GM19463 (cell line): Measurements from ENCODE around the gene SOBP.
"Not testable (repeated sequence)": the region's sequence is repeated elsewhere in the genome, so short reads cannot be mapped to it uniquely, and the experiment has no call there.

Source experiments
- ATAC-seq: cut with Tn5 transposase; IDR thresholded peaks from one replicate; pipeline ENCODE4 v1.9.1; 2021; ENCODE audit warnings: mild to moderate bottlenecking, moderate library complexity; ENCODE audit not compliant: unreplicated experiment

The SOBP gene

DNA sequence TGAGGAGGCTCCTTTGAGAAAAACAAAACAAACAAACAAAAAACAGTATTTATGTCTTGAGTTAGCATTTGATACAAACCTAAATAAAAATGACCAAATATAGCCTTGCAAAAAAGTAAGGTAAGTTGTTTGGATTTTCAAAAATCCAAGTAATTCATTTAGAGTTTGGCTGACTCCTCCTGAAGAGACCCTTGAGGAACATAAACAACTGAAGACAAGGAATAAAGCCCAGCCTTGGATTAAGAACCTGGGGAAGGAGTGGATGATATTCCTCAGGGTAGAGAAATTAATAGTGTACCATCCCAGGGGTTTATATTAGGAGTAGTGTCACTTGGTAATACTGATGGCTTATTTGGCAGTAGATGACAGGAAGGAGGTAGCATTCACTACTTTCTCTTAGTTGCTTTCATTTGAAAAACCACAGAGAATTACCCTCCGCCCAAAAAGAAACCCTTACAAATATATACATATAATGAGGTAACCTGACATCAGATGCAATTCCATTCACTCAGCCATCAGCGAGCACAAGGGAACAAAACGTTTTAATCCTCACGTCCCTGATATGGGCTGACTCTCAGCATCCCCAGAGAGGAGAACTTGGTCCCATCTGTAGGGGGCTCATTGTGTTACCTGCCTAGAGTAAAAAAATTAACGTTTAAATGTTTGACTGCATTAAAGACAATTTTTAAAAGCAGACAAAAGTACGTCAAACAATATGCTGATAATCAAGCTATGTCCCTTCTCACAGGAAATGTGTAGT lies 57.0 kb downstream of the SOBP start:
- no peak for ATAC-seq

DNA sequence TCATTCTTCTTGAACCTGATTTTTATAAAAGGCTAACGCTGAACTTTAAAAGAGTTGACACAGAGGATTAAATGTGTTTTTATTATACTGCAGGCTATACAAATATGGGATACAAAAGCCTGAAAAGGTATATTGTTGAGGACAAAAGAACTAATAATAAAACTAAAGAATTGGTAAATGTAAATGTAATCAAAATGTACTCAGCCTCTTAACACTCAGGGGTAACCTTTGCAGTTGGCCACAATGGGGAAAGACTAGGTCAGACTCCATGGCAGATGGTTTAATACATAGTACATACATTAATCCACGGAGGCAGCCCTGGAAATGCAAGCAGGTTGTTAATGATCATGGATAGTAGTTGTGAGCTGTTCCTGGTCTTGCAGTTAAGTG lies 57.5 kb downstream of the SOBP start:
- no peak for ATAC-seq

- no peak for ATAC-seq
These were observed 60.4 kb downstream of the SOBP start for GRCh38 chr6:107550241-107550840.

- ATAC-seq = no peak
These were observed 61.0 kb downstream of the SOBP start for GRCh38 chr6:107550906-107551305.

DNA sequence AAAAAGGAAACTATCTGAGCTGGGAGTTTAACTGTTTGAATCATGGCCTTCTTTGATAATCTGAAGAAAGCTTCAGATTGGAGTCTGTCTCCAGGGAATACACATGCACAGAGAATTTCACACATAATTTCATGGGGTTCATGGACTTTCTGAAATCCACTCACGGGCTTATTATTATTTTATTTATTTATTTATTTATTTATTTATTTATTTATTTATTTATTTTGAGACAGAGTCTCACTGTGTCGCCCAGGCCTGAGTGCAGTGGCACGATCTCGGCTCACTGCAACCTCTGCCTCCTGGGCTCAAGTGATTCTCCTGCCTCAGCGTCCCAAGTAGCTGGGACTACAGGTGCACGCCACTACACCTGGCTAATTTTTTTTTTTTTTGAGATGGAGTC lies 63.2 kb downstream of the SOBP start:
- ATAC-seq = not testable (repeated sequence)

- no peak for ATAC-seq
These were observed 64.4 kb downstream of the SOBP start for GRCh38 chr6:107554326-107554725.

- ATAC-seq = no peak
These were observed 65.0 kb downstream of the SOBP start for GRCh38 chr6:107554918-107555317.

- ATAC-seq = no peak
These were observed 65.5 kb downstream of the SOBP start for GRCh38 chr6:107555449-107555848.

GRCh38 chr6:107556082-107556481 lies 66.2 kb downstream of the SOBP start:
- no peak for ATAC-seq

GRCh38 chr6:107557698-107558097 lies 67.8 kb downstream of the SOBP start:
- no peak for ATAC-seq

DNA sequence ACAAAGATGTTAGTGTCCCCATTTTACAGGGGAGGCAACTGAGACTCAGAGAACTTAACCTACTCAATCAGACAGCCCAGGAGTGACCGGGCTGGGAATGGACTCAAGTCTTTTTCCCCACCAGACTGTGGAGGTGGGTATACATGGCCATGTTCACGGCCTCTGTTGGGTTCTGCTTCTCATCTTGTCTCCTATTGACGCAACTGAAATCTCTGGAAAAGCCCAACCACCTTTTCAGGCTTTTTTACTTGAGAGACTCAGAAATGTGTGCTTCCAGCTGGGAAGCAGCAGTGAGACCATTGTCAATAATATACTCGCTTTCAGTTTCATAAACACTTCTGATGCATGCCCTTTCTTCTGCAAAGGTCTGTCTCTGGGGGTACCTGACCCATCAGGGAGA lies 70.7 kb downstream of the SOBP start:
- ATAC-seq = no peak

GRCh38 chr6:107561306-107561705 lies 71.4 kb downstream of the SOBP start:
- ATAC-seq = no peak

- no peak for ATAC-seq
These were observed 74.0 kb downstream of the SOBP start for GRCh38 chr6:107563694-107564588.

DNA sequence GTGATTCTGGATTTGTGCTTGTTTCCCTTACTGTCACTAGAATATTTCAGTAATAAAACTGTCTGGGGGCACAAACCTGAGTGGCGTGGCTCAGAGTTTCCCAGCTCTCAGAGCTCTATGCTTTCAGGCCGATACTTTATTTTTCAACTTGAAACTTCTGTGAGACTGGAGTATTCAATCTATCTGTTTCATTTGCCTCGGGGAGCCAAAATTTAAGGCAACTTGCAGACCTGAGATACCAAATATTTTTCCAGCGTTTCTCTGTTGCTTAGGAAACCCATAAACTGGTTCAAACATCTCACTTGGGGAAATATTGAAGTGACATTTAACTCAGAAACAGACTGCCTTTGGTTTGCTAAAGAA lies 74.7 kb downstream of the SOBP start:
- no peak for ATAC-seq

GRCh38 chr6:107565165-107565723 lies 75.3 kb downstream of the SOBP start:
- ATAC-seq = no peak

DNA sequence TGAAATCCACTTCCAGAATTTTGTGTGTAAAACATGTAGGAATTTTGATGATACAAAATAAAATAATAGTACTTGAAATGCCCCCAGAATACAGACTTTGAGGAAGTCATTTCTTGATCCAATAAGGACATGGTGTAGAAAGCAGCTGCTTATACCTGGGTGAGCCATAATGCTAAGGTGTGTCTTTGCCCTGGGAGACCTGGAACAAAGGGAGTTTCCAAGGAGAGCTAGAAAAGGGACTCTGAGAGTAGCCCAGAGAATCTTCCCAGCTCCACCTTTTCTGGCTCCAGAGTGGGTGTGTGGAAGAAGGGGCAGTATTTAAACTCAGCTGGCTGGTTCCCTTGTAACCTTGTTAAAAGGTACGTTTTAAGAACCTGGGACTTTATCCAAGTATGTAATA lies 77.7 kb downstream of the SOBP start:
- ATAC-seq = no peak

DNA sequence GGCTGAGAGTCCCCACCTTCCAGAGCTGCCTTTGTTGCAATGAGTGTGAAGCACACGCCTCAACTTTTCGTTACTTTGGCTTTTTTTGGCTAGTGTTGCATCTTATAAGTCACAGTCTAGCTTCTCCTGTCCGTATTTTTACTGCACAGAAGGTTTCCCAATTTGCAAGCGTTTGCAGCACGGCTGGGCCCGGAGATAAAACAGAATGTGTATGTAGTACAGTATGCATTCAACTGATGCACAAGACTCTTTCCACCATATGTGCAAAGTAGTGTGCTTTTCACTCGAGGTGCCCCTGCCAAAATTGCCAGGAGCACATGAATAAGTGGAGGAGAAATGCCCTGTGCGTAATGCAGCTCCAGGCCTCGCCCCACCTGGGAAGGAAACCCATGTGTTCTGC lies 79.6 kb downstream of the SOBP start:
- no peak for ATAC-seq

DNA sequence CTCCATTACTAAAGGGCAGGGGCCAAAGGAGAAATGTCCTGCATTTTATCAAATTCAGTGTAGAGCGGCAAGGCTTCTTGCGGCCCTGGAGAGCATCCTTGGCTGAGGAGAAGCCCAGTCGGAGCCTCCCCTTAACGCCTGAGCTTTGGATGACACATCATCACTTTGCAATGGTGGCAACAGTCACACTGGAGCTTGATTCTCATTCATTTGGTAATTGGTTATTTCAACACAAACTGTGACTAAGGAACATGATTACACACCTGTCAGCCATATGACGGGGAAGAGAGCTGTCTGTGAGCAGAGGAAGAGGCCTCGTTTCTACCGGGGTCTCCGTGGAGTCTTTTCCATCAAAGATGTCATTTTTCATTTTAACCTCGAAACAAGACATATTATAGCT lies 81.4 kb downstream of the SOBP start:
- no peak for ATAC-seq

GRCh38 chr6:107572886-107573285 lies 83.0 kb downstream of the SOBP start:
- ATAC-seq = no peak

GRCh38 chr6:107574856-107575255 lies 84.9 kb downstream of the SOBP start:
- no peak for ATAC-seq

- ATAC-seq = no peak
These were observed 86.9 kb downstream of the SOBP start for GRCh38 chr6:107576852-107577251.
